ENCODE data around the gene PCMTD2. TPM values are rescaled to one million over a fixed set of nuclear protein-coding genes. Genes with fewer than 3 reads are reported as not detected.
A peak's percentile ranks its signal among the peaks of the same experiment; 100 is the strongest.

Gene PCMTD2
- 36.1 and 41.8 TPM in 2 replicates for polyA plus RNA-seq (2011; rRNA removed)
- 14.8 and 16.1 TPM in 2 replicates for polyA plus RNA-seq (2012; cell fraction: cytosol; rRNA removed)
- polyA plus RNA-seq (2012; cell fraction: nucleus; rRNA removed): 14.0 and 22.6 TPM in 2 replicates
- 16.5 to 21.5 TPM (median 19.9 TPM) in 3 replicates for polyA plus RNA-seq (2017; fragmentation: RNase III; extraction: RNeasy Plus Mini Kit Qiagen cat#74134 plus additional on column Dnase treatment)
- polyA minus RNA-seq (2011; rRNA and poly(A)+ RNA removed): 14.8 and 16.9 TPM in 2 replicates

- peak within 1 kb of the TSS; percentile 81 to 97 for H3K27ac ChIP-seq
- ChIA-PET POLR2A (interaction anchor here (1.6 kb wide), 1 partner anchor 107 kb away, joined by 5 read pairs; no protein-coding TSS in a partner anchor), CTCF (interaction anchor here (1.1 kb wide), 1 partner anchor 22 kb away, joined by 3 read pairs; no protein-coding TSS in a partner anchor)
- ATAC-seq: peak; percentile 92 to 94
- no peaks in the 10 kb centered on the region for H3K9me3 ChIP-seq
- H3K4me2 ChIP-seq: peak within 1 kb of the TSS; percentile 84
- DNase-seq (ENCODE audit: low read depth in 1 of 2, low spot score in 1 of 2): peak; percentile 87 to 90
- H3K4me1 ChIP-seq: peaks cover 8% of the 10 kb centered on the region
- peak within 1 kb of the TSS; percentile 74 for H3K4me3 ChIP-seq
- FAIRE-seq: no peak
- 3% methylated on average over 29 of the region's 96 CpGs for WGBS (ENCODE audit: missing lambda C conversion rate)
- TF ChIP-seq PHF8 (IDR thresholded peaks at IDR 0.05; ENCODE audit: borderline replicate concordance, low read depth) (peak; percentile 39; the same call in 1 of the 2 replicates), USF2 (IDR thresholded peaks at IDR 0.05) (no peak), JUN (IDR thresholded peaks at IDR 0.05) (peak; percentile 32 to 68; a peak in 3 of 5 replicates), E2F6 (IDR thresholded peaks at IDR 0.05; ENCODE audit: borderline replicate concordance, low read depth) (peak; percentile 38; the same call in 1 of the 2 replicates), HEYL (CRISPR knock-in tag; IDR thresholded peaks at IDR 0.05) (no peak), RCOR1 (IDR thresholded peaks at IDR 0.05; ENCODE audit: low read depth, low read length) (no peak), RNF2 (IDR thresholded peaks at IDR 0.05; ENCODE audit: borderline replicate concordance, low read depth) (peak; percentile 85; the same call in 1 of the 2 replicates), BCL3 (IDR thresholded peaks at IDR 0.05) (peak; percentile 70; the same call in 2 of the 3 replicates), KDM5A (IDR thresholded peaks at IDR 0.05) (no peak), MAX (IDR thresholded peaks at IDR 0.05) (peak; percentile 69), POLR2A (IDR thresholded peaks at IDR 0.05; ENCODE audit: low read length) (peak; percentile 90)
Measured at GRCh38 chr20:64255361-64256281, at the start of gene PCMTD2. TSS of gene PCMTD2 (plus strand) at chr20:64255748. CDS start at chr20:64259966, 4,218 bp downstream.

GRCh38 chr20:64206614-64207013, 48.9 kb upstream of the PCMTD2 start:
- Histone ChIP-seq H3K9me3 (no peaks in the 10 kb centered on the region), H3K4me3 (no peak overlapping the region), H3K4me1 (no peaks in the 10 kb centered on the region), H3K4me2 (no peak overlapping the region), H3K27ac (no peak overlapping the region)
- 53% methylated on average over 8 of the region's 8 CpGs for WGBS (ENCODE audit: missing lambda C conversion rate)
- TF ChIP-seq HEYL (CRISPR knock-in tag; IDR thresholded peaks at IDR 0.05) (no peak), BCL3 (IDR thresholded peaks at IDR 0.05) (no peak), ESRRA (IDR thresholded peaks at IDR 0.05; ENCODE audit: borderline replicate concordance, low read length) (no peak), EHMT2 (IDR thresholded peaks at IDR 0.05; ENCODE audit: low read depth) (no peak), HES2 (IDR thresholded peaks at IDR 0.05) (no peak), TFCP2L1 (CRISPR knock-in tag; IDR thresholded peaks at IDR 0.05) (no peak)
- ATAC-seq (no peak), FAIRE-seq (no peak), DNase-seq (ENCODE audit: low read depth in 1 of 2, low spot score in 1 of 2) (no peak)
- CTCF ChIA-PET: no interaction called here
- POLR2A ChIA-PET: no interaction called here
